Right atrium auricular region (tissue), 2 donors: ENCODE results near the gene S1PR4. TPM values are rescaled to one million over a fixed set of nuclear protein-coding genes. Genes with fewer than 3 reads are reported as not detected.

ENCODE experiments used
- DNase-seq: peaks from one replicate; pipeline ENCODE4 v3.0.0-alpha.2; 2019; ENCODE audit warnings: low spot score
- H3K27ac ChIP-seq, 2 donors: fragments of 200-600 bp; sonication (generic); 1 replicate in 1 of 2; 2 replicates in 1 of 2; pipeline ENCODE4 v1.5.1; 2016 to 2019
- H3K27me3 ChIP-seq, 2 donors: fragments of 200-600 bp; sonication (generic); one replicate each; pipeline versions ENCODE4 v1.5.1 to v1.6.0; 2017 to 2019
- H3K36me3 ChIP-seq: fragments of 200-600 bp; sonication (generic); one replicate; pipeline ENCODE4 v1.5.1; 2016
- H3K4me1 ChIP-seq, 2 donors: fragments of 200-600 bp; sonication (generic); one replicate each; pipeline versions ENCODE4 v1.5.1 to v1.6.0; 2017 to 2019
- H3K4me3 ChIP-seq, 2 donors: fragments of 200-600 bp; sonication (generic); 1 replicate in 1 of 2; 2 replicates in 1 of 2; pipeline ENCODE4 v1.5.1; 2017 to 2019; ENCODE audit warnings: mild to moderate bottlenecking in 1 of 2, moderate library complexity in 1 of 2
- H3K9me3 ChIP-seq, 2 donors: fragments of 200-600 bp; sonication (generic); one replicate each; pipeline ENCODE4 v1.5.1; 2019
- CTCF ChIP-seq, 2 donors: fragments of 200-600 bp; sonication (generic); IDR thresholded peaks; one replicate each; pipeline ENCODE4 v1.5.1; 2019; ENCODE audit warnings: antibody characterized with exemption in 2 of 2
- total RNA-seq, 2 donors: library from RNA; depleted of rRNA; stranded (reverse); fragments of >200 nt; gene quantifications; one replicate each; pipeline ENCODE4 v1.1.0, GENCODE V29; 2016

The S1PR4 gene
- total RNA-seq, 2 donors from 2014 or later = 0.48 to 0.94 TPM

DNA sequence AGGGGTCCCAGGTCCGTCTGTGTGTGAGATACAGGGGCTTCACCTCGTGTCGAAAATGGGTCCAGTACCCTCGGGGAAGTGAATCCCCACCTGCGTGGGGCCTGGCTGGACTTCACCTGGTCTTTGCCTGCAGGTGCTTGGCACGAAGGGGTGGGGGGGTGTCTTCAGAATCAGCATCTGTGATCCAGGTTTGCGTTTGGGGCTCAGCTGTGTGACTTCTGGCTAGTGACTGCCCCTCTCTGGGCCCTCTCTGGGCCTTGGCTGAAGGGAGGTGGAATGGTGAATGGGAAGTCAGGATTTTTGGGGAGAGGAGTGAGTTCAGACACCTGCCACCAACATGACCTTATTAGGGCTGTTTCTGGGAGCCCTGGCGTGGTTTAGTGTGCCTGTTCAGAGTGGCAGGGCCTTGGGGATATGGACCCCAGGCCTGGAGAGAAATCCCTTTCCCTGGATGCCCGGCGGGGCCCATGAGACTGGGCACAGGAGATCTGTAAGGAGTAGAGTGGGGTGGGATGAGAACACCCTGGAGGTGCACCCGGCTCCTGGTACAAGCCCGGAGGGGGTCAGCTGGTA lies 48.6 kb downstream of the S1PR4 start:
- H3K27me3 ChIP-seq = peaks cover 6 to 10% of the 10 kb centered on the region in 2 donors
- DNase-seq = no peak

GRCh38 chr19:3229346-3229743 lies 50.8 kb downstream of the S1PR4 start:
- Histone ChIP-seq H3K4me1 (peaks cover 0 to 7% of the 10 kb centered on the region in 2 donors), H3K4me3 (no peak overlapping the region), H3K27ac (no peak overlapping the region), H3K36me3 (no peaks in the 10 kb centered on the region), H3K27me3 (peaks cover 4 to 6% of the 10 kb centered on the region in 2 donors), H3K9me3 (no peaks in the 10 kb centered on the region)
- no peak for DNase-seq
- TF ChIP-seq CTCF (IDR thresholded peaks at IDR 0.05) = no peak

More for the DNA sequence above, 48.6 kb downstream of the S1PR4 start:
- no peak overlapping the region for H3K4me3 ChIP-seq
- H3K27ac ChIP-seq = no peak overlapping the region
- no peak for TF ChIP-seq CTCF (IDR thresholded peaks at IDR 0.05)
- no peaks in the 10 kb centered on the region for H3K36me3 ChIP-seq
- H3K9me3 ChIP-seq = no peaks in the 10 kb centered on the region
- H3K4me1 ChIP-seq = peaks cover 0 to 10% of the 10 kb centered on the region in 2 donors

Other genes with a start within 250 kb of the S1PR4 start
- gene ZNF77, start 233.8 kb upstream of the S1PR4 start, total RNA-seq = 1 to 10 TPM; 1.7 to 4.2 TPM
- 1 to 10 TPM; 2.1 to 5.2 TPM for gene TLE6, start 201.2 kb upstream of the S1PR4 start, total RNA-seq
- 100 to 1,000 TPM in 1 of 2 donors, 10 to 100 TPM in 1; 41.2 to 101 TPM for gene TLE2, start 149.5 kb upstream of the S1PR4 start, total RNA-seq
- 1,000 to 10,000 TPM in 1 of 2 donors, 100 to 1,000 TPM in 1; 869 to 1,050 TPM for gene TLE5, start 116.3 kb upstream of the S1PR4 start, total RNA-seq
- gene GNA11, start 84.4 kb upstream of the S1PR4 start, total RNA-seq = 10 to 100 TPM; 58.4 to 77.9 TPM
- gene GNA15, start 42.7 kb upstream of the S1PR4 start, total RNA-seq = 1 to 10 TPM in 1 of 2 donors, under 1 TPM in 1; 0.74 to 3.0 TPM
- gene NCLN, start 7.2 kb downstream of the S1PR4 start, total RNA-seq = 10 to 100 TPM; 23.3 to 24.9 TPM
- under 1 TPM in 1 of 2 donors, not detected in 1; 0.08 TPM for gene CELF5, start 45.9 kb downstream of the S1PR4 start, total RNA-seq
- 100 to 1,000 TPM; 111 to 196 TPM for gene NFIC, start 187.8 kb downstream of the S1PR4 start, total RNA-seq